Spleen (tissue), 11 donors: ENCODE results near the gene CYP27C1. TPM values are rescaled to one million over a fixed set of nuclear protein-coding genes. Genes with fewer than 3 reads are reported as not detected.

Experiments used
- DNase-seq: peaks from one replicate; pipeline ENCODE4 v3.0.0-alpha.2; 2020
- H3K27ac ChIP-seq, 8 donors: fragments of 200-600 bp; sonication (generic) in 7 of 8; 1 replicate in 4 of 8; 2 replicates in 4 of 8; pipeline versions ENCODE4 v1.5.0 to v1.8.0; 2016 to 2021; ENCODE audit warnings: inconsistent platforms in 4 of 8, mild to moderate bottlenecking in 4 of 8, moderate library complexity in 1 of 8
- H3K27me3 ChIP-seq, 7 donors: fragments of 200-600 bp; sonication (generic) in 6 of 7; replicated peaks in 1 of 7; 1 replicate in 4 of 7; 2 replicates in 3 of 7; pipeline versions ENCODE4 v1.5.0 to v1.8.0; 2016 to 2021; ENCODE audit warnings: inconsistent platforms in 3 of 7, mild to moderate bottlenecking in 1 of 7
- H3K36me3 ChIP-seq, 6 donors: fragments of 200-600 bp; sonication (generic) in 5 of 6; 1 replicate in 4 of 6; 2 replicates in 2 of 6; pipeline versions ENCODE4 v1.5.0 to v1.8.0; 2016 to 2021; ENCODE audit warnings: inconsistent platforms in 2 of 6
- H3K4me1 ChIP-seq, 6 donors: fragments of 200-600 bp; sonication (generic) in 5 of 6; 1 replicate in 3 of 6; 2 replicates in 3 of 6; pipeline versions ENCODE4 v1.5.0 to v1.8.0; 2016 to 2021; ENCODE audit warnings: inconsistent platforms in 3 of 6
- H3K4me3 ChIP-seq, 8 donors: fragments of 200-600 bp; sonication (generic) in 7 of 8; 1 replicate in 4 of 8; 2 replicates in 4 of 8; pipeline versions ENCODE4 v1.5.0 to v1.8.0; 2016 to 2021; ENCODE audit warnings: inconsistent platforms in 4 of 8, mild to moderate bottlenecking in 4 of 8, moderate library complexity in 2 of 8
- H3K9me3 ChIP-seq, 8 donors: fragments of 200-600 bp; sonication (generic) in 7 of 8; 1 replicate in 4 of 8; 2 replicates in 4 of 8; pipeline versions ENCODE4 v1.5.0 to v1.8.0; 2016 to 2021; ENCODE audit warnings: inconsistent platforms in 4 of 8
- POLR2A ChIP-seq, 3 donors: fragments of 450-650 bp; IDR thresholded peaks; one replicate each; pipeline ENCODE4 v1.5.1; 2017; ENCODE audit warnings: antibody characterized with exemption in 3 of 3, mild to moderate bottlenecking in 1 of 3
- POLR2AphosphoS5 ChIP-seq, 3 donors: sonication (generic); formaldehyde crosslinking; IDR thresholded peaks; one replicate each; pipeline ENCODE4 v1.5.1; 2017; ENCODE audit warnings: antibody characterized with exemption in 3 of 3
- WGBS, 5 donors: extraction: QIAGEN DNeasy Blood & Tissue Kit in 3 of 5; methylation state at CpG; one replicate each; pipeline versions ENCODE4 v1.1.5 to v1.1.7; 2013 to 2018; 5-methylcytosine and 5-hydroxymethylcytosine counted together
- intact Hi-C: fragments of 100-400 bp; cut with DNase I; formaldehyde crosslinking; loops from one replicate; pipeline ENCODE4 v1.15.0; 2023; ENCODE audit warnings: low total_unique reads
- polyA plus RNA-seq, 3 donors: library from polyadenylated mRNA; stranded (reverse); fragments of 200-250 nt; gene quantifications; one replicate each; pipeline ENCODE4 v1.2.1, GENCODE V29; 2013
- total RNA-seq, 7 donors: library from RNA; depleted of rRNA in 3 of 7; stranded (reverse); fragments of >200 nt in 3 of 7; fragmentation: NEBNext Ultra II Directional in 4 of 7; extraction: Animal tissue kit (Norgen Biotek cat#: 25700) in 4 of 7; gene quantifications; one replicate each; pipeline versions ENCODE4 v1.1.0 to v1.2.1, GENCODE V29; 2016 to 2021
- TF ChIP-seq, protein P1 (sequence below), 11 experiments: fragments of 200-600 bp in 7 of 11; fragments of 450-650 bp in 4 of 11; sonication (generic) in 4 of 11; IDR thresholded peaks in 8 of 11; conservative IDR thresholded peaks in 3 of 11; 1 replicate in 7 of 11; 2 replicates in 4 of 11; pipeline versions ENCODE4 v1.4.0 to v1.8.0; 2016 to 2021; ENCODE audit warnings: antibody characterized with exemption in 11 of 11, inconsistent platforms in 4 of 11, mild to moderate bottlenecking in 1 of 11
- donor health status: healthy with polysubstance abuse.
- donor health status: DM: no; HTN: no; CAD: no; lungs with moderate emphysema.
- donor health status: DM: no; HTN: no; CAD: no.
- donor health status: Bipolar disorder and iron deficiency.
- donor health status: healthy.
- donor health status: DM: no; HTN: no; CAD: no.
- donor health status: DM: yes; HTN: yes; CAD: no.

Gene CYP27C1
- total and polyA plus RNA-seq, 10 donors, result 0.07 to 0.36 (median 0.21) TPM; not detected in 2

GRCh38 chr2:127170452-127171197 lies 49.5 kb downstream of the CYP27C1 start:
- peak; percentile 48 for DNase-seq
- Histone ChIP-seq H3K27me3 (no peaks in the 10 kb centered on the region), H3K4me1 (no peaks in the 10 kb centered on the region), H3K27ac (no peak overlapping the region), H3K4me3 (no peak overlapping the region), H3K9me3 (no peaks in the 10 kb centered on the region), H3K36me3 (no peaks in the 10 kb centered on the region)
- TF ChIP-seq, protein P1, sequence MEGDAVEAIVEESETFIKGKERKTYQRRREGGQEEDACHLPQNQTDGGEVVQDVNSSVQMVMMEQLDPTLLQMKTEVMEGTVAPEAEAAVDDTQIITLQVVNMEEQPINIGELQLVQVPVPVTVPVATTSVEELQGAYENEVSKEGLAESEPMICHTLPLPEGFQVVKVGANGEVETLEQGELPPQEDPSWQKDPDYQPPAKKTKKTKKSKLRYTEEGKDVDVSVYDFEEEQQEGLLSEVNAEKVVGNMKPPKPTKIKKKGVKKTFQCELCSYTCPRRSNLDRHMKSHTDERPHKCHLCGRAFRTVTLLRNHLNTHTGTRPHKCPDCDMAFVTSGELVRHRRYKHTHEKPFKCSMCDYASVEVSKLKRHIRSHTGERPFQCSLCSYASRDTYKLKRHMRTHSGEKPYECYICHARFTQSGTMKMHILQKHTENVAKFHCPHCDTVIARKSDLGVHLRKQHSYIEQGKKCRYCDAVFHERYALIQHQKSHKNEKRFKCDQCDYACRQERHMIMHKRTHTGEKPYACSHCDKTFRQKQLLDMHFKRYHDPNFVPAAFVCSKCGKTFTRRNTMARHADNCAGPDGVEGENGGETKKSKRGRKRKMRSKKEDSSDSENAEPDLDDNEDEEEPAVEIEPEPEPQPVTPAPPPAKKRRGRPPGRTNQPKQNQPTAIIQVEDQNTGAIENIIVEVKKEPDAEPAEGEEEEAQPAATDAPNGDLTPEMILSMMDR (IDR thresholded peaks at IDR 0.05 in 8 of 11, conservative IDR thresholded peaks at IDR 0.05 in 3 of 11), result no peak
- TF ChIP-seq POLR2A (IDR thresholded peaks at IDR 0.05) (no peak), POLR2AphosphoS5 (IDR thresholded peaks at IDR 0.05) (no peak)
- 80 to 91% (median 82%) methylated on average over 10 of the region's 10 CpGs for WGBS, 5 donors
- intact Hi-C loops, result no loop called here

DNA sequence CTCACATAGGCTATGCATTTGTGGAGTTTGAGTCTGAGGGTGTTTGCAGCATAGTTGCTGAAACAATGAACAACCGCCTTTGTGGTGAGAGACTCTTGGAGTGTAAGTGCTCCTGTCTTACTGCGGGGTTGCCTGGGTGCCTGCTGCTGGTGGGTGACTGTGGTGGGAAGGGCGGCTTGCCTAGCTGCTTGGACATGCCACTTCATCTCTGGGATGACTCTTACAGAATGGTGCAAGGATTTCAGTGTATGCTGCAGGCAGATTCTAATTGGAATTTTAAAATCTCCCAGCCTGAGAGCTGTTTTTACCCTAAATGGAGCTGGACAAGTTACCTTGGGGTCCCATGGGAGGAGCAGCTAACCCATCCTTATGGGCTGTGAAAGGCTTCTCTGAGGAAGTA lies 50.1 kb downstream of the CYP27C1 start:
- no peak overlapping the region for H3K27ac ChIP-seq
- H3K27me3 ChIP-seq, result no peaks in the 10 kb centered on the region
- H3K9me3 ChIP-seq, result no peaks in the 10 kb centered on the region
- DNase-seq, result no peak
- intact Hi-C loops, result no loop called here
- WGBS, 5 donors, result 78 to 95% (median 90%) methylated on average over 3 of the region's 3 CpGs
- TF ChIP-seq, protein P1 (IDR thresholded peaks at IDR 0.05 in 8 of 11, conservative IDR thresholded peaks at IDR 0.05 in 3 of 11), result no peak
- TF ChIP-seq POLR2AphosphoS5 (IDR thresholded peaks at IDR 0.05), result no peak
- TF ChIP-seq POLR2A (IDR thresholded peaks at IDR 0.05), result no peak
- H3K36me3 ChIP-seq, result no peaks in the 10 kb centered on the region
- no peaks in the 10 kb centered on the region for H3K4me1 ChIP-seq
- H3K4me3 ChIP-seq, result no peak overlapping the region

DNA sequence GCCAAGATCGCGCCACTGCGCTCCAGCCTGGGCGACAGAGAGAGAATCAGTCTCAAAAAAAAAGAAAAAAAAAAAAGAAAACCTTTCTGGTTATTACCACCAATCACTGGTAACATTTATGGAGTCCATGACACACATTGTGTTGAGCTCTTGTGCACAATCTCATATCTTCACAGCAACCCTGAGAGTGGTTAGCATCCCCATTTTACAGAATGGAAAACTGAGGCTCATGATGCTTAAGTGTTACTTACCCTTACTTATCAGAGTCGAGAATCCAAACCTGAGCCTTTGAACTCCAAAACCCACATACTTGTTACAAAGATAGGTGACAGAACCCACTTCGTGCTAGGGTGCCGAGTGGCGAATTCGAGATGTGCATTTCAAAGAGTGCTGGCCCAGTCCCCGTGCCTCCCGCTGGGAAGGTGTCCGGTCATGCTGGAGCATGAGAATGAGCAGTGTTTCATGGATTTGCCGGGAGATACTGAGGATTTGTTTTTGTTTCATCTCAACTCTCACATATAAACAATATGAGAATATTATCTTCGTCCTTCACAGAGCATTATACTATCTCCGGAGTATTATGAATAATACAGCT lies 50.9 kb downstream of the CYP27C1 start:
- intact Hi-C loops, result no loop called here
- Histone ChIP-seq H3K4me3 (no peak overlapping the region), H3K9me3 (no peaks in the 10 kb centered on the region), H3K27me3 (no peaks in the 10 kb centered on the region), H3K27ac (no peak overlapping the region), H3K4me1 (no peaks in the 10 kb centered on the region), H3K36me3 (no peaks in the 10 kb centered on the region)
- WGBS, 5 donors, result 90 to 94% (median 92%) methylated on average over 15 of the region's 15 CpGs
- DNase-seq, result peak; percentile 24
- TF ChIP-seq POLR2A (IDR thresholded peaks at IDR 0.05), result no peak
- no peak for TF ChIP-seq POLR2AphosphoS5 (IDR thresholded peaks at IDR 0.05)
- TF ChIP-seq, protein P1 (IDR thresholded peaks at IDR 0.05 in 8 of 11, conservative IDR thresholded peaks at IDR 0.05 in 3 of 11), result no peak

GRCh38 chr2:127166231-127166860 lies 53.8 kb downstream of the CYP27C1 start:
- Histone ChIP-seq H3K36me3 (no peaks in the 10 kb centered on the region), H3K27ac (no peak overlapping the region), H3K9me3 (no peaks in the 10 kb centered on the region), H3K4me3 (no peak overlapping the region), H3K4me1 (peaks cover 0 to 9% (median 0%) of the 10 kb centered on the region in 6 donors), H3K27me3 (no peaks in the 10 kb centered on the region)
- TF ChIP-seq POLR2AphosphoS5 (IDR thresholded peaks at IDR 0.05) (no peak), POLR2A (IDR thresholded peaks at IDR 0.05) (no peak)
- TF ChIP-seq, protein P1 (IDR thresholded peaks at IDR 0.05 in 8 of 11, conservative IDR thresholded peaks at IDR 0.05 in 3 of 11), result no peak
- DNase-seq, result peak; percentile 54
- intact Hi-C loops, result no loop called here
- WGBS, 5 donors, result 69 to 88% (median 77%) methylated on average over 8 to 12 of the region's 12 CpGs
